A673 (cell line): Measurements from ENCODE around the gene CDYL2.

ENCODE experiments used
- CTCF ChIP-seq: fragments of 300-800, 200-600 bp; sonication (generic); conservative IDR thresholded peaks from 2 replicates; pipeline ENCODE4 v1.5.1; 2017; ENCODE audit warnings: low read depth, mild to moderate bottlenecking, antibody characterized with exemption, low read length, moderate library complexity, mixed read lengths
- EZH2 ChIP-seq: fragments of 200-600 bp; sonication (generic); IDR thresholded peaks from 2 replicates; pipeline ENCODE4 v1.6.1; 2017; ENCODE audit warnings: borderline replicate concordance, low read depth, mild to moderate bottlenecking, mixed read lengths, antibody characterized with exemption, low read length; ENCODE audit not compliant: poor library complexity, severe bottlenecking

DNA sequence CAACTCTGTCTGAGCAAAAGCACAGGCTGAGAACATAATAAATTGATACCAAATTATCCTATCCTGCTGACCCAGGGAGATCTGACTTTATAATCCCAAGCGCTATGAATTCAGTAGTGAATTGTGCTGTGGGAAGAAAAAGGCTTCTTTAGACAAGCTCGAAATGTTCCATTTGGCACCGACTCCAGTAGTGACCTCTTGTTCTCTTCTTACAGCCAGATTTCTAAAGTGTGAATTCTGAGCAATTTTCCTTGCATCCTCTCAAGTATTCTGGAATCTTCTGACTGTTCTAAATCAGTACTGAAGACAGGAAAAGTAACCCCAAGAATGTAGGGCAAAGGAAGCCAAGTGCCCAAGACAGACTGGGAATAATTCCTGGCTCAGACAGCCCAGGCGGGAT lies 58.2 kb downstream of the CDYL2 start:
- no peak for TF ChIP-seq CTCF
- TF ChIP-seq EZH2, result no peak
